ENCODE results near the gene HSD17B14. TPM values are rescaled to one million over a fixed set of nuclear protein-coding genes. Genes with fewer than 3 reads are reported as not detected.

The HSD17B14 gene
- total RNA-seq, 2 experiments from 2014 or later: 0.93 to 1.3 TPM

GRCh38 chr19:48807590-48808308 is 28.5 kb downstream of the HSD17B14 start:
- H3K27ac ChIP-seq (ENCODE audit: low read depth in 1 of 2, low read length in 2 of 2): no peak overlapping the region
- Mint-ChIP-seq H3K9me3 (no peaks in the 10 kb centered on the region), H3K27me3 (no peaks in the 10 kb centered on the region), H3K27ac (peak overlapping the region; percentile 18), H3K36me3 (ENCODE audit: low read depth) (peaks cover 4% of the 10 kb centered on the region), H3K4me3 (peak overlapping the region; percentile 45), H3K4me1 (ENCODE audit: low read depth) (peaks cover 28% of the 10 kb centered on the region)
- DNase-seq (no peak), ATAC-seq (ENCODE audit: poor library complexity) (no peak)
- ChIA-PET CTCF (interaction anchor here (0.7 to 2.4 kb wide), 3 partner anchors 12 to 172 kb away, joined by 3 to 14 read pairs (median 4); no protein-coding TSS in a partner anchor), POLR2A (no interaction called here)
- H3K4me1 ChIP-seq (ENCODE audit: insufficient read depth, low read length): peaks cover 34% of the 10 kb centered on the region
- no peaks in the 10 kb centered on the region for H3K27me3 ChIP-seq (ENCODE audit: control insufficient read depth in 1 of 2, insufficient read depth in 2 of 2, low read length in 2 of 2)
- intact Hi-C loops (cut with DNase I, micrococcal nuclease): no loop called here
- no peak overlapping the region for H3K4me3 ChIP-seq (ENCODE audit: low read length)
- no peaks in the 10 kb centered on the region for H3K9me3 ChIP-seq (ENCODE audit: control insufficient read depth in 1 of 2, insufficient read depth in 1 of 2, low read length in 2 of 2)
- TF ChIP-seq CTCF (IDR thresholded peaks at IDR 0.05): no peak
- peaks cover 5% of the 10 kb centered on the region for H3K36me3 ChIP-seq (ENCODE audit: insufficient read depth, low read length)

DNA sequence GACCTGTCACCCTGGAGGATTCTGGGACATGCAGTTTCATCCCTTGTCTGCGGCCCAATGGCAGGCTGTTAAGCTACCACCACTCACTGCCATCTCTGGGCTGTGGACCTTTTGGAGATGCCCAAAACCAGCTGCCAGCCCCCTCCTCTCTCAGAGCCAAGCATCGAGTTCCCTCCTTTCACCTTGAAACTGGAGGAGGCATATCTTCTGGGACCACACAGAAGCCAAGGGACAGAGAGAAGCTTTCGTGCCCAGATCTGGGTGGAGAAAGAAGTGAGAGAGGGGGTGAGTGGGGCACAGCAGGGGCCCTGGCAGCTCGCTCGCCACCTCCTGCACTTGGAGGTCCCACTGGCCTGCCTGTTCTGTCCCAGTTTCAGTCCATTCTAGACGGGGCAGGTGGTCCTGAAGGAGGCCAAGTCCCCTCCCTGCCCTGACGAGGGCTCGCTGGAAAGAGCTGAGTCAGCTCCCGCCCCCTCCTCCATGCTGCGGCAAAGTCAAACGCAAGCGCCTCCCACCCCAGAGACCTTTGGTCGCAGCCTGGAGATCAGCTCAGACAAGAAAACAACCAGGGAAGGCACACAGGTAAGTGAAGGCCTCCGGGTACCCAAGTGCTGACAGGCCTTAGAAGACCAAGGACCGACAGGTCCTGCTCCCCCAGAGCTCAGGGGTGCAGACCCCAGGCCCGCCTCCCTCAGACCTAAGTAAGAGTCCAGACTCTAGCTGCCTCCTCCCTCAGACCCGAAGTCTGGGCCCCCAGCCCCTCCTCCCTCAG is 29.3 kb downstream of the HSD17B14 start:
- H3K4me1 ChIP-seq (ENCODE audit: insufficient read depth, low read length): peaks cover 29% of the 10 kb centered on the region
- intact Hi-C loops (cut with DNase I, micrococcal nuclease): no loop called here
- Mint-ChIP-seq H3K36me3 (ENCODE audit: low read depth) (no peaks in the 10 kb centered on the region), H3K9me3 (no peaks in the 10 kb centered on the region), H3K27ac (no peak overlapping the region), H3K4me1 (ENCODE audit: low read depth) (peaks cover 23% of the 10 kb centered on the region), H3K27me3 (no peaks in the 10 kb centered on the region), H3K4me3 (peak overlapping the region; percentile 80)
- ChIA-PET CTCF (interaction anchor here (1.1 to 2.4 kb wide), 2 partner anchors 12 to 19 kb away, joined by 6 to 14 read pairs; no protein-coding TSS in a partner anchor), POLR2A (interaction anchor here (0.7 to 1.0 kb wide), 3 partner anchors 12 to 159 kb away, joined by 3 to 4 read pairs (median 3); partner anchors contain the start of gene PPP1R15A)
- peaks cover 5% of the 10 kb centered on the region for H3K36me3 ChIP-seq (ENCODE audit: insufficient read depth, low read length)
- ATAC-seq (ENCODE audit: poor library complexity): no peak
- no peaks in the 10 kb centered on the region for H3K27me3 ChIP-seq (ENCODE audit: control insufficient read depth in 1 of 2, insufficient read depth in 2 of 2, low read length in 2 of 2)
- DNase-seq: peak in 4 of 14 experiments; percentile 43 to 77 (median 61)
- TF ChIP-seq CTCF (IDR thresholded peaks at IDR 0.05): no peak
- H3K9me3 ChIP-seq (ENCODE audit: control insufficient read depth in 1 of 2, insufficient read depth in 1 of 2, low read length in 2 of 2): no peaks in the 10 kb centered on the region
- no peak overlapping the region for H3K4me3 ChIP-seq (ENCODE audit: low read length)
- H3K27ac ChIP-seq (ENCODE audit: low read depth in 1 of 2, low read length in 2 of 2): no peak overlapping the region

GRCh38 chr19:48806518-48806817 is 29.8 kb downstream of the HSD17B14 start:
- ChIA-PET POLR2A (interaction anchor here (0.7 to 1.0 kb wide), 3 partner anchors 11 to 160 kb away, joined by 3 to 4 read pairs (median 3); partner anchors contain the start of gene PPP1R15A), CTCF (interaction anchor here (1.1 to 2.4 kb wide), 2 partner anchors 11 to 19 kb away, joined by 6 to 14 read pairs; no protein-coding TSS in a partner anchor)
- H3K27me3 ChIP-seq (ENCODE audit: control insufficient read depth in 1 of 2, insufficient read depth in 2 of 2, low read length in 2 of 2): no peaks in the 10 kb centered on the region
- peaks cover 5% of the 10 kb centered on the region for H3K36me3 ChIP-seq (ENCODE audit: insufficient read depth, low read length)
- no peaks in the 10 kb centered on the region for H3K36me3 Mint-ChIP-seq (ENCODE audit: low read depth)
- no peak for TF ChIP-seq CTCF (IDR thresholded peaks at IDR 0.05)
- H3K9me3 ChIP-seq (ENCODE audit: control insufficient read depth in 1 of 2, insufficient read depth in 1 of 2, low read length in 2 of 2): no peaks in the 10 kb centered on the region
- peak overlapping the region; percentile 80 for H3K4me3 Mint-ChIP-seq
- no peak overlapping the region for H3K27ac ChIP-seq (ENCODE audit: low read depth in 1 of 2, low read length in 2 of 2)
- intact Hi-C loops (cut with DNase I, micrococcal nuclease): no loop called here
- peak in 7 of 14 experiments; percentile 23 to 61 (median 27) for DNase-seq
- ATAC-seq (ENCODE audit: poor library complexity): peak; percentile 71
- H3K27ac Mint-ChIP-seq: no peak overlapping the region
- no peaks in the 10 kb centered on the region for H3K27me3 Mint-ChIP-seq
- peaks cover 24% of the 10 kb centered on the region for H3K4me1 ChIP-seq (ENCODE audit: insufficient read depth, low read length)
- H3K9me3 Mint-ChIP-seq: no peaks in the 10 kb centered on the region
- no peak overlapping the region for H3K4me3 ChIP-seq (ENCODE audit: low read length)
- peaks cover 23% of the 10 kb centered on the region for H3K4me1 Mint-ChIP-seq (ENCODE audit: low read depth)

Data from CD4-positive, alpha-beta T cell (primary cell).